ENCODE data around the gene IGF1.
"Not testable (repeated sequence)": the region's sequence is repeated elsewhere in the genome, so short reads cannot be mapped to it uniquely, and the experiment has no call there.

The IGF1 gene

GRCh38 chr12:102376181-102376747 lies 104.1 kb downstream of the IGF1 start:
- no peak for DNase-seq

GRCh38 chr12:102374190-102374589 lies 106.2 kb downstream of the IGF1 start:
- no peak for DNase-seq

GRCh38 chr12:102372087-102372486 lies 108.3 kb downstream of the IGF1 start:
- no peak for DNase-seq

- no peak for DNase-seq
Measured at GRCh38 chr12:102371165-102371564, 109.2 kb downstream of the IGF1 start.

GRCh38 chr12:102369876-102370275 lies 110.5 kb downstream of the IGF1 start:
- DNase-seq = no peak

- DNase-seq = no peak
Measured at GRCh38 chr12:102365365-102365764, 115.0 kb downstream of the IGF1 start.

GRCh38 chr12:102364709-102365108 lies 115.7 kb downstream of the IGF1 start:
- DNase-seq = no peak

- DNase-seq = no peak
Measured at GRCh38 chr12:102356690-102357089, 123.7 kb downstream of the IGF1 start.

- DNase-seq = not testable (repeated sequence)
Measured at GRCh38 chr12:102354281-102354680, 126.1 kb downstream of the IGF1 start.

- no peak for DNase-seq
Measured at GRCh38 chr12:102351322-102351721, 129.0 kb downstream of the IGF1 start.

GRCh38 chr12:102350070-102350469 lies 130.3 kb downstream of the IGF1 start:
- DNase-seq = no peak

- no peak for DNase-seq
Measured at GRCh38 chr12:102349079-102349478, 131.3 kb downstream of the IGF1 start.

GRCh38 chr12:102347811-102348210 lies 132.6 kb downstream of the IGF1 start:
- DNase-seq = no peak

Data from NCI-H226 (cell line).